Measurements from ENCODE around the gene STEAP2. TPM values are rescaled to one million over a fixed set of nuclear protein-coding genes. Genes with fewer than 3 reads are reported as not detected.
"Not testable (repeated sequence)": the region's sequence is repeated elsewhere in the genome, so short reads cannot be mapped to it uniquely, and the experiment has no call there.

Gene STEAP2
- total RNA-seq, 1 experiment from 2014 or later: 0.68 TPM

DNA sequence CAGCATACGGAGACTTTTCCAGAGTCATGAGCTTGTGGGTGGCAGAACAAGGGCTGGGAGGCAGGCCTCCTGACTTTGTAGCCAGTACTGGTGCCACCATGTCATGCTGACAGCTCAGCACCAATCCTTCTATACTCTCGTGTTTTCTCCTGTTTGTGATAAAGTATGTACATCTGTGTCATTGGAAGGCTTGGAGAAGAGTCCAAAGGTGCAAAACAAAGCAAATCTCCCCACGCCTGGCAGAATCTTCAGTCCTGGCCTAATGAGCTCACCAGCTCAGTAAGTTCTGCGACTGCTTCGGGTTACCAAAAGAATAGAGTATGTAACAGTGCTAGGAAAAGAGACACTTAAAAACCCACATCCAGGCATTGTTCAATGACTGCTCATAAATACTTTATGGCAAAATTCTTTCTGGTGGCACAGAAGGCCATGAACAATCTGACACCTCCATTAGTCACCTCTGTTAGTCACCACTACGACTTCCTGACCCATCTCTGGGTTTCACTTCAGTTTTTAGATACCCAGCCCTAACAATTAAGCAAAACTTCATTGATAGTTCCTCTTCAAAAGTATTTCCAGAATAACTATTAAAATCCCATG lies 32.8 kb upstream of the STEAP2 start:
- intact Hi-C loops (cut with micrococcal nuclease): loop anchor here (2.0 kb wide), 1 partner anchor 66 kb away; the partner anchor contains the start of gene CFAP69
- CTCF ChIA-PET: interaction anchor here (0.6 to 1.4 kb wide), 3 partner anchors 15 to 1641 kb away, joined by 3 to 4 read pairs (median 3); no protein-coding TSS in a partner anchor

GRCh38 chr7:90180011-90180585 lies 31.4 kb upstream of the STEAP2 start:
- no peak overlapping the region for H3K4me3 Mint-ChIP-seq (ENCODE audit: unreplicated experiment)
- peak; percentile 59 for DNase-seq (ENCODE audit: unreplicated experiment)
- H3K36me3 Mint-ChIP-seq (ENCODE audit: insufficient read depth, unreplicated experiment): no peaks in the 10 kb centered on the region
- peaks cover 16% of the 10 kb centered on the region for H3K4me1 Mint-ChIP-seq (ENCODE audit: insufficient read depth, unreplicated experiment)
- CTCF ChIA-PET: interaction anchor here (0.8 to 1.1 kb wide), 2 partner anchors 14 to 79 kb away, joined by 3 to 4 read pairs; no protein-coding TSS in a partner anchor
- intact Hi-C loops (cut with micrococcal nuclease): no loop called here
- H3K27ac Mint-ChIP-seq (ENCODE audit: low read depth, unreplicated experiment): peak overlapping the region; percentile 66
- TF ChIP-seq, protein P1, sequence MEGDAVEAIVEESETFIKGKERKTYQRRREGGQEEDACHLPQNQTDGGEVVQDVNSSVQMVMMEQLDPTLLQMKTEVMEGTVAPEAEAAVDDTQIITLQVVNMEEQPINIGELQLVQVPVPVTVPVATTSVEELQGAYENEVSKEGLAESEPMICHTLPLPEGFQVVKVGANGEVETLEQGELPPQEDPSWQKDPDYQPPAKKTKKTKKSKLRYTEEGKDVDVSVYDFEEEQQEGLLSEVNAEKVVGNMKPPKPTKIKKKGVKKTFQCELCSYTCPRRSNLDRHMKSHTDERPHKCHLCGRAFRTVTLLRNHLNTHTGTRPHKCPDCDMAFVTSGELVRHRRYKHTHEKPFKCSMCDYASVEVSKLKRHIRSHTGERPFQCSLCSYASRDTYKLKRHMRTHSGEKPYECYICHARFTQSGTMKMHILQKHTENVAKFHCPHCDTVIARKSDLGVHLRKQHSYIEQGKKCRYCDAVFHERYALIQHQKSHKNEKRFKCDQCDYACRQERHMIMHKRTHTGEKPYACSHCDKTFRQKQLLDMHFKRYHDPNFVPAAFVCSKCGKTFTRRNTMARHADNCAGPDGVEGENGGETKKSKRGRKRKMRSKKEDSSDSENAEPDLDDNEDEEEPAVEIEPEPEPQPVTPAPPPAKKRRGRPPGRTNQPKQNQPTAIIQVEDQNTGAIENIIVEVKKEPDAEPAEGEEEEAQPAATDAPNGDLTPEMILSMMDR (IDR thresholded peaks at IDR 0.05; ENCODE audit: unreplicated experiment): no peak
- BruUV-seq (replicated peaks): no TSS peak
- peaks cover 8% of the 10 kb centered on the region for H3K9me3 Mint-ChIP-seq (ENCODE audit: unreplicated experiment)
- no peaks in the 10 kb centered on the region for H3K27me3 Mint-ChIP-seq (ENCODE audit: insufficient read depth, unreplicated experiment)
- POLR2A ChIA-PET: interaction anchor here (0.6 kb wide), 1 partner anchor 889 kb away, joined by 3 read pairs; no protein-coding TSS in a partner anchor

More for the DNA sequence above, 32.8 kb upstream of the STEAP2 start:
- Mint-ChIP-seq H3K36me3 (ENCODE audit: insufficient read depth, unreplicated experiment) (no peaks in the 10 kb centered on the region), H3K9me3 (ENCODE audit: unreplicated experiment) (peaks cover 8% of the 10 kb centered on the region), H3K4me1 (ENCODE audit: insufficient read depth, unreplicated experiment) (peaks cover 16% of the 10 kb centered on the region), H3K27me3 (ENCODE audit: insufficient read depth, unreplicated experiment) (no peaks in the 10 kb centered on the region), H3K27ac (ENCODE audit: low read depth, unreplicated experiment) (peak overlapping the region; percentile 83), H3K4me3 (ENCODE audit: unreplicated experiment) (no peak overlapping the region)
- peak; percentile 82 for DNase-seq (ENCODE audit: unreplicated experiment)
- POLR2A ChIA-PET: interaction anchor here (0.7 to 1.6 kb wide), 3 partner anchors 10 to 31 kb away, joined by 3 to 4 read pairs (median 4); no protein-coding TSS in a partner anchor
- no TSS peak for BruUV-seq (replicated peaks)
- TF ChIP-seq, protein P1 (IDR thresholded peaks at IDR 0.05; ENCODE audit: unreplicated experiment): no peak

DNA sequence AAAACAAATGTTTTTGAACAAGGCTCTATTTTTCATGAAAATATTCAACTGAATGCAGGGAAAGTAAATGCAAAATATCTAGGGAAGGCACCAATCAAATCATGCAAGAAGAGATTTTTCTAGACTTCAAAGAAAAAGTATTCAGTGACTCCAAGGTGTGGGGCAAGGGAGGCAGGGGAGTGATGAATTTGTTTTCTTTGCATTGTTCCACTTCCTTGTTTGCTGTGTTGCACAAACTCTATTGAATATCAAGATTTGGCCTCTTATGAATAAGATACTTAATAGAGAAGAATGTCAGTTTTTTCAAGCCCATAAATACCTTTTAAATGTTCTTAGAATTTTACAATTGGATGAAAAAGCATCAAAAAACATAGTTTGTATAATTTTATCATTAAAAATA lies 30.9 kb upstream of the STEAP2 start:
- CTCF ChIA-PET: interaction anchor here (1.1 kb wide), 1 partner anchor 13 kb away, joined by 4 read pairs; no protein-coding TSS in a partner anchor
- Mint-ChIP-seq H3K27me3 (ENCODE audit: insufficient read depth, unreplicated experiment) (no peaks in the 10 kb centered on the region), H3K4me3 (ENCODE audit: unreplicated experiment) (no peak overlapping the region), H3K9me3 (ENCODE audit: unreplicated experiment) (peaks cover 8% of the 10 kb centered on the region), H3K27ac (ENCODE audit: low read depth, unreplicated experiment) (peak overlapping the region; percentile 66), H3K36me3 (ENCODE audit: insufficient read depth, unreplicated experiment) (no peaks in the 10 kb centered on the region), H3K4me1 (ENCODE audit: insufficient read depth, unreplicated experiment) (peaks cover 16% of the 10 kb centered on the region)
- intact Hi-C loops (cut with micrococcal nuclease): no loop called here
- TF ChIP-seq, protein P1 (IDR thresholded peaks at IDR 0.05; ENCODE audit: unreplicated experiment): no peak
- DNase-seq (ENCODE audit: unreplicated experiment): peak; percentile 30
- POLR2A ChIA-PET: interaction anchor here (0.6 kb wide), 1 partner anchor 495 kb away, joined by 3 read pairs; no protein-coding TSS in a partner anchor
- BruUV-seq (replicated peaks): no TSS peak

DNA sequence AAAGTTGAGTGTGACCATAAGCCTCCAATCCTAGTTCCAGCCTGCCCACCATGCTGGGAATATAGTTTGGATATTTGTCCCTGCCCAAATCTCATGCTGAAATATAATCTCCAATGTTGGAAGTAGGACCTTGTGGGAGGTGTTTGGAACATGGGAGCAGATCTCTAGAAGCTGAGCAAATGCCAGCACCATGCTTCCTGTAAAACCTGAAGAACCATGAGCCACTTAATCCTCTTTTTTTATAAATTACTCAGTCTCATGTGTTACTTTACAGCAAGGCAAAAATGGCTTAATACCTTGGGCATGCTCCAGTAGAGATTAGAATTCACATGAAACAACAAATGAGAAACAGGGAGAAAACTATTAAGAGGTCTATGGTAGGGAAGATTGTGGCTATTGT lies 30.1 kb upstream of the STEAP2 start:
- CTCF ChIA-PET: no interaction called here
- POLR2A ChIA-PET: no interaction called here
- no peak for DNase-seq (ENCODE audit: unreplicated experiment)
- H3K4me1 Mint-ChIP-seq (ENCODE audit: insufficient read depth, unreplicated experiment): peaks cover 16% of the 10 kb centered on the region
- peaks cover 8% of the 10 kb centered on the region for H3K9me3 Mint-ChIP-seq (ENCODE audit: unreplicated experiment)
- TF ChIP-seq, protein P1 (IDR thresholded peaks at IDR 0.05; ENCODE audit: unreplicated experiment): no peak
- intact Hi-C loops (cut with micrococcal nuclease): no loop called here
- H3K27ac Mint-ChIP-seq (ENCODE audit: low read depth, unreplicated experiment): peak overlapping the region; percentile 61
- H3K36me3 Mint-ChIP-seq (ENCODE audit: insufficient read depth, unreplicated experiment): no peaks in the 10 kb centered on the region
- H3K27me3 Mint-ChIP-seq (ENCODE audit: insufficient read depth, unreplicated experiment): no peaks in the 10 kb centered on the region
- H3K4me3 Mint-ChIP-seq (ENCODE audit: unreplicated experiment): no peak overlapping the region
- BruUV-seq (replicated peaks): no TSS peak

- POLR2A ChIA-PET; BruUV-seq (replicated peaks); DNase-seq (ENCODE audit: unreplicated experiment); H3K4me1 Mint-ChIP-seq (ENCODE audit: insufficient read depth, unreplicated experiment); H3K36me3 Mint-ChIP-seq (ENCODE audit: insufficient read depth, unreplicated experiment); H3K9me3 Mint-ChIP-seq (ENCODE audit: unreplicated experiment); intact Hi-C loops (cut with micrococcal nuclease); H3K27me3 Mint-ChIP-seq (ENCODE audit: insufficient read depth, unreplicated experiment); H3K27ac Mint-ChIP-seq (ENCODE audit: low read depth, unreplicated experiment); H3K4me3 Mint-ChIP-seq (ENCODE audit: unreplicated experiment): not testable (repeated sequence)
- CTCF ChIA-PET: interaction anchor here (1.1 to 1.2 kb wide), 2 partner anchors 8 to 32 kb away, joined by 3 read pairs; partner anchors contain the start of gene STEAP1
These were observed 25.2 kb upstream of the STEAP2 start for GRCh38 chr7:90186290-90186689.

Data from MCF 10A (cell line).